HG03103 (cell line): Measurements from ENCODE around the gene LRRC3.

Experiments
- ATAC-seq: cut with Tn5 transposase; IDR thresholded peaks from one replicate; pipeline ENCODE4 v1.9.1; 2021; ENCODE audit warnings: low read depth; ENCODE audit not compliant: unreplicated experiment

Gene LRRC3

GRCh38 chr21:44455524-44456213, 359 bp downstream of the LRRC3 start:
- no peak for ATAC-seq

- no peak for ATAC-seq
These were observed 1.1 kb downstream of the LRRC3 start for GRCh38 chr21:44456214-44456914.

- no peak for ATAC-seq
These were observed 1.8 kb downstream of the LRRC3 start for GRCh38 chr21:44456915-44457736.

- ATAC-seq: no peak
These were observed 3.8 kb downstream of the LRRC3 start for GRCh38 chr21:44458971-44459711.

- ATAC-seq: no peak
These were observed 4.6 kb downstream of the LRRC3 start for GRCh38 chr21:44459712-44460440.

- no peak for ATAC-seq
These were observed 5.1 kb downstream of the LRRC3 start for GRCh38 chr21:44460441-44460755.

- no peak for ATAC-seq
These were observed 5.7 kb downstream of the LRRC3 start for GRCh38 chr21:44461005-44461404.

- no peak for ATAC-seq
These were observed 6.2 kb downstream of the LRRC3 start for GRCh38 chr21:44461464-44462001.

- ATAC-seq: no peak
These were observed 7.0 kb downstream of the LRRC3 start for GRCh38 chr21:44462086-44462833.

- no peak for ATAC-seq
These were observed 7.5 kb downstream of the LRRC3 start for GRCh38 chr21:44462834-44463200.

- ATAC-seq: no peak
These were observed 8.4 kb downstream of the LRRC3 start for GRCh38 chr21:44463724-44464123.

- ATAC-seq: no peak
These were observed 9.0 kb downstream of the LRRC3 start for GRCh38 chr21:44464351-44464750.

- ATAC-seq: no peak
These were observed 11.1 kb downstream of the LRRC3 start for GRCh38 chr21:44466351-44466954.

GRCh38 chr21:44466996-44467858, 11.9 kb downstream of the LRRC3 start:
- ATAC-seq: no peak

- ATAC-seq: no peak
These were observed 12.5 kb downstream of the LRRC3 start for GRCh38 chr21:44467859-44468195.

- ATAC-seq: no peak
These were observed 16.0 kb downstream of the LRRC3 start for GRCh38 chr21:44471341-44471740.

- ATAC-seq: no peak
These were observed 16.7 kb downstream of the LRRC3 start for GRCh38 chr21:44471996-44472395.

GRCh38 chr21:44473915-44474555, 18.7 kb downstream of the LRRC3 start:
- no peak for ATAC-seq
